B cell (primary cell): ENCODE measurements around the gene CALM1. TPM values are rescaled to one million over a fixed set of nuclear protein-coding genes. Genes with fewer than 3 reads are reported as not detected.

Experiments
- ATAC-seq: fragments of 200-7000 bp; cut with Tn5 transposase; one replicate; pipeline ENCODE4 v1.10.0; 2021; ENCODE audit warnings: low read depth, mild to moderate bottlenecking, moderate number of reproducible peaks, moderate library complexity
- CTCF ChIA-PET: fragments of 350-600 bp; sonication (Branson Sonifier 250); formaldehyde crosslinking; loops from one replicate; lab custom pipeline; 2021; ENCODE audit warnings: antibody characterized with exemption, inconsistent platforms; lab: Charles Lee
- POLR2A ChIA-PET: fragments of 350-600 bp; sonication (Branson Sonifier 250); formaldehyde crosslinking; loops from one replicate; lab custom pipeline; 2021; ENCODE audit warnings: antibody characterized with exemption; lab: Charles Lee
- DNase-seq: peaks from one replicate; pipeline ENCODE4 v3.0.0; 2013
- H2AFZ ChIP-seq: 2 replicates; pipeline ENCODE4 v1.6.1; 2012; ENCODE audit warnings: mild to moderate bottlenecking, low read depth, low read length; ENCODE audit not compliant: insufficient read depth, poor library complexity, severe bottlenecking
- H3K27ac ChIP-seq, 2 donors: 1 replicate in 1 of 2; 2 replicates in 1 of 2; pipeline ENCODE4 v1.5.1; 2012 to 2013; ENCODE audit warnings: low read length in 2 of 2, mild to moderate bottlenecking in 2 of 2, moderate library complexity in 1 of 2
- H3K27me3 ChIP-seq, 4 experiments: fragments of 200-600 bp in 1 of 4; sonication (generic) in 1 of 4; replicated peaks in 1 of 4; 1 replicate in 2 of 4; 2 replicates in 2 of 4; pipeline versions ENCODE4 v1.6.1 to v1.7.0; 2013 to 2016; ENCODE audit warnings: low read length in 3 of 4, mild to moderate bottlenecking in 2 of 4, mixed read lengths in 1 of 4, moderate library complexity in 1 of 4; ENCODE audit not compliant: insufficient read depth in 4 of 4, control insufficient read depth in 3 of 4; ENCODE audit errors: control extremely low read depth in 1 of 4
- H3K36me3 ChIP-seq, 2 experiments: replicated peaks in 1 of 2; 1 replicate in 1 of 2; 2 replicates in 1 of 2; pipeline versions ENCODE4 v1.6.1 to v1.7.1; 2013; ENCODE audit warnings: low read length in 1 of 2; ENCODE audit not compliant: insufficient read depth in 2 of 2, control insufficient read depth in 1 of 2; ENCODE audit errors: control extremely low read depth in 1 of 2, extremely low read depth in 1 of 2
- H3K4me1 ChIP-seq, 2 donors: fragments of 200-600 bp in 1 of 2; sonication (generic) in 1 of 2; 1 replicate in 1 of 2; 2 replicates in 1 of 2; pipeline versions ENCODE4 v1.5.1 to v1.6.1; 2013 to 2017; ENCODE audit warnings: low read length in 2 of 2; ENCODE audit not compliant: control insufficient read depth in 2 of 2, insufficient read depth in 2 of 2
- H3K4me2 ChIP-seq: replicated peaks from 2 replicates; pipeline ENCODE3; 2012; ENCODE audit warnings: mild to moderate bottlenecking, low read depth, low read length; ENCODE audit not compliant: poor library complexity, severe bottlenecking
- H3K4me3 ChIP-seq, 5 experiments: fragments of 200-600 bp in 1 of 5; sonication (generic) in 1 of 5; 1 replicate in 3 of 5; 2 replicates in 2 of 5; pipeline versions ENCODE4 v1.5.1 to v1.7.0; 2011 to 2016; ENCODE audit warnings: low read length in 4 of 5, mild to moderate bottlenecking in 4 of 5, low read depth in 2 of 5, control low read depth in 1 of 5, moderate library complexity in 1 of 5; ENCODE audit not compliant: insufficient read depth in 1 of 5; ENCODE audit errors: control extremely low read depth in 1 of 5, extremely low read depth in 1 of 5
- H3K79me2 ChIP-seq: fragments of 200-600 bp; sonication (generic); one replicate; pipeline ENCODE4 v1.6.0; 2016; ENCODE audit warnings: low read length; ENCODE audit not compliant: control insufficient read depth, insufficient read depth
- H3K9ac ChIP-seq: fragments of 200-600 bp; sonication (generic); 2 replicates; pipeline ENCODE4 v1.6.1; 2017; ENCODE audit warnings: mild to moderate bottlenecking, low read length, moderate library complexity
- H3K9me3 ChIP-seq, 3 donors: one replicate each; pipeline versions ENCODE4 v1.6.1 to v1.7.1; 2013; ENCODE audit warnings: low read length in 2 of 3; ENCODE audit not compliant: control insufficient read depth in 2 of 3, insufficient read depth in 1 of 3; ENCODE audit errors: control extremely low read depth in 1 of 3
- H4K20me1 ChIP-seq: 2 replicates; pipeline ENCODE4 v1.6.0; 2012; ENCODE audit warnings: mild to moderate bottlenecking, low read length; ENCODE audit not compliant: insufficient read depth, control insufficient read depth, poor library complexity, severe bottlenecking
- H3K27ac Mint-ChIP-seq: one replicate; pipeline ENCODE4 v1.8.0; 2021; ENCODE audit warnings: mixed read lengths
- H3K27me3 Mint-ChIP-seq: one replicate; pipeline ENCODE4 v1.8.0; 2021; ENCODE audit warnings: mixed read lengths
- H3K4me1 Mint-ChIP-seq: one replicate; pipeline ENCODE4 v1.8.0; 2021; ENCODE audit warnings: mixed read lengths
- H3K4me3 Mint-ChIP-seq: one replicate; pipeline ENCODE4 v1.8.0; 2021; ENCODE audit warnings: mixed read lengths
- H3K9me3 Mint-ChIP-seq: one replicate; pipeline ENCODE4 v1.8.0; 2022; ENCODE audit warnings: mixed read lengths; ENCODE audit not compliant: insufficient read depth
- CTCF ChIP-seq: fragments of 200-600 bp; IDR thresholded peaks from one replicate; pipeline ENCODE4 v1.8.0; 2022; ENCODE audit warnings: antibody characterized with exemption, mild to moderate bottlenecking
- EZH2 ChIP-seq: IDR thresholded peaks from 2 replicates; pipeline ENCODE4 v1.6.1; 2012; ENCODE audit warnings: borderline replicate concordance, low read depth, mild to moderate bottlenecking, moderate library complexity, low read length; ENCODE audit not compliant: insufficient read depth, poor library complexity, severe bottlenecking
- WGBS: methylation state at CpG from one replicate; pipeline ENCODE4 v1.1.5; 2013; ENCODE audit warnings: missing lambda C conversion rate; ENCODE audit not compliant: insufficient coverage; 5-methylcytosine and 5-hydroxymethylcytosine counted together
- intact Hi-C: fragments of 100-400 bp; cut with micrococcal nuclease; formaldehyde crosslinking; loops from one replicate; pipeline ENCODE4 v1.10.0; 2022
- polyA plus RNA-seq: library from polyadenylated mRNA; depleted of rRNA; stranded (reverse); fragments of >200 nt; gene quantifications from 2 replicates; pipeline ENCODE4 v1.2.3, GENCODE V29; 2012
- total RNA-seq, 2 donors: library from RNA; stranded (reverse); fragments of 120-200 nt in 1 of 2; gene quantifications; 1 replicate in 1 of 2; 2 replicates in 1 of 2; pipeline versions ENCODE4 v1.2.3 to v1.2.4, GENCODE V29; 2013 to 2022

CALM1 gene
- total and polyA plus RNA-seq, 2 donors (not counting 1 experiment from before 2014, with no cell fraction given): 264 to 267 TPM

DNA sequence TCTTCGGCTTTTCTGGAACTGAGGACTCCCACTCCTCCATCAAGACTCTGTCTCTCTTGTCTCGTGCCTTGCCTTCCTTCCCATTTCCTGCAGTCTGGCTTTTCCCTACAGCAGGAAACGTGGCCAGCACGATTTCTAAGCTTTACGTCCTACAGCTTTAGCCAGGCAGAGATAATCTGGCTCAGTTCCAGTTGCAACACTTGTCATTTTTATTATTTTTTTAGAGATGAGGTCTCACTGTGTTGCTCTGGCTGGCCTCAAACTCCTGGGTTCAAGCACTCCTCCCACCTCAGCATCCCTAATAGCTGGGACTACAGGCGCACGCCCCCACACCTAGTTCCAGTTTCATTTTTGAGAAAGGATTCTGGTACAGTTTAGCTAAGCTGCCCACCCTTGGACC lies 19.9 kb downstream of the CALM1 start:
- Histone ChIP-seq H3K79me2 (no peaks in the 10 kb centered on the region), H3K9me3 (peaks cover 0 to 11% (median 0%) of the 10 kb centered on the region in 3 donors), H3K4me1 (no peaks in the 10 kb centered on the region), H3K27ac (no peak overlapping the region), H3K9ac (no peak overlapping the region), H3K36me3 (no peaks in the 10 kb centered on the region), H3K4me2 (no peak overlapping the region), H3K4me3 (no peak overlapping the region), H4K20me1 (no peaks in the 10 kb centered on the region), H2AFZ (no peak overlapping the region), H3K27me3 (no peaks in the 10 kb centered on the region)
- no peak overlapping the region for H3K27ac Mint-ChIP-seq
- intact Hi-C loops: no loop called here
- TF ChIP-seq CTCF (no peak), EZH2 (no peak)
- POLR2A ChIA-PET: no interaction called here
- H3K4me3 Mint-ChIP-seq: no peak overlapping the region
- H3K4me1 Mint-ChIP-seq: no peaks in the 10 kb centered on the region
- ATAC-seq (no peak), DNase-seq (no peak)
- CTCF ChIA-PET: interaction anchor here (0.6 to 1.3 kb wide), 4 partner anchors 12 to 115 kb away, joined by 3 read pairs; no protein-coding TSS in a partner anchor
- peaks cover 2% of the 10 kb centered on the region for H3K9me3 Mint-ChIP-seq
- peaks cover 4% of the 10 kb centered on the region for H3K27me3 Mint-ChIP-seq
- 27% methylated on average over 4 of the region's 7 CpGs for WGBS

GRCh38 chr14:90418053-90418452 lies 21.2 kb downstream of the CALM1 start:
- Histone ChIP-seq H3K4me3 (no peak overlapping the region), H2AFZ (no peak overlapping the region), H4K20me1 (no peaks in the 10 kb centered on the region), H3K4me1 (no peaks in the 10 kb centered on the region), H3K9ac (no peak overlapping the region), H3K36me3 (no peaks in the 10 kb centered on the region), H3K9me3 (peaks cover 0 to 11% (median 0%) of the 10 kb centered on the region in 3 donors), H3K27me3 (no peaks in the 10 kb centered on the region), H3K27ac (no peak overlapping the region), H3K79me2 (no peaks in the 10 kb centered on the region), H3K4me2 (no peak overlapping the region)
- no peak for TF ChIP-seq CTCF
- TF ChIP-seq EZH2: no peak
- Mint-ChIP-seq H3K9me3 (peaks cover 2% of the 10 kb centered on the region), H3K27me3 (peaks cover 4% of the 10 kb centered on the region), H3K27ac (no peak overlapping the region), H3K4me3 (no peak overlapping the region), H3K4me1 (no peaks in the 10 kb centered on the region)
- CTCF ChIA-PET: no interaction called here
- POLR2A ChIA-PET: no interaction called here
- DNase-seq (no peak), ATAC-seq (no peak)
- WGBS: no CpG with 5 or more reads among the region's 2 CpGs
- intact Hi-C loops: no loop called here
